Stimulated activated CD8-positive, alpha-beta memory T cell treated with anti-CD3 and anti-CD28 coated beads, Interleukin-4, amount 100 ng/mL, for 4 hours (primary cell): ENCODE data around the gene MBLAC1.
"Not testable (repeated sequence)": the region's sequence is repeated elsewhere in the genome, so short reads cannot be mapped to it uniquely, and the experiment has no call there.

ENCODE experiments used
- DNase-seq, 2 donors: peaks; one replicate each; pipeline ENCODE4 v3.0.0-alpha.2; 2020; ENCODE audit warnings: low read depth in 2 of 2, low spot score in 1 of 2

The MBLAC1 gene

DNA sequence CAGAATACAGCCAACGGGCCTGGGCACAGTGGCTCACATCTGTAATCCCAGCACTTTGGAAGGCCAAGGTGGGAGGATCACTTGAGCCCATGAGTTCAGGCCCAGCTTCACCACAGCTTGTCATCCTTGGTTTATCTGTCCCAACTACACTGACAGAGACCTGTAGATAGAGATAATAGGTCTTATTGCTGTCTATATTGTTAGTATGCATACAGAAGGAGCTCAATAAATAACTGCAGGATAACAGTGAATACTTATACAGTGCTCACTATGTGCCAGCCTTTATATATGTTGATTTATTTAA, 6.1 kb upstream of the MBLAC1 start:
- no peak for DNase-seq

DNA sequence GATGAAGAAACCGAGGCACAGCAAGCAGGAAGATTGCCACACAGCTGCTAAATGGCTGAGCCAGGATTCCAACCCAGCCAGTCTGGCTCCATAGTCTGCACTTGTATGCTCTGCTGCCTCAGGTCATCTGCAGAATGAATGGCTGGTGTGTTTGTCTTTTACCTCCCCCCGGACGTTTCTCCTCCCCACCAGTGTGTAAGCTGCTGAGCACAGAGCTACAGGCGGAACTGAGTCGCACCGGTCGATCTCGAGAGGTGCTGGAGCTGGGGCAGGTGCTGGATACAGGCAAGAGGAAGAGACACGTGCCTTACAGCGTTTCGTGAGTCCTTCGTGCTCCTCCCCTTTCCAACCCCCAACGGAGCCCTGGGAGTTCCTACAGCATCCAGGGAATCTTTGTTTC, 4.7 kb upstream of the MBLAC1 start:
- no peak for DNase-seq

DNA sequence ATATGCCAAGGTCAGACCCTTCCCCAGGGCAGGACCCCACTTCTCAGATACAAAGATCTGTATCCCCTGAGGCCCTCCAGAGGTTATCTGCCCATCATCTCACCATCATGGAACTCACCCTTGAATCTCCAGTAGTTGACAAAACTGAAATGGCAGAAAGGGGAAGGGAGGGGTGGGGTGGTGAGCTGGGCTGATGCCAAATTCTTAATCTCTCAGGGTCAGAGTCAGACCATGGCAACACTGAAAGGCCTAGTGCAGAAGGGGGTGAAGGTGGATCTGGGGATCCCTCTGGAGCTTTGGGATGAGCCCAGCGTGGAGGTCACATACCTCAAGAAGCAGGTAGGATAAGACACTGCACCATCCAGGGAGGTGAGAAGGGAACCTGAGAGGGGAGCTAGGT, 4.2 kb upstream of the MBLAC1 start:
- DNase-seq = no peak

DNA sequence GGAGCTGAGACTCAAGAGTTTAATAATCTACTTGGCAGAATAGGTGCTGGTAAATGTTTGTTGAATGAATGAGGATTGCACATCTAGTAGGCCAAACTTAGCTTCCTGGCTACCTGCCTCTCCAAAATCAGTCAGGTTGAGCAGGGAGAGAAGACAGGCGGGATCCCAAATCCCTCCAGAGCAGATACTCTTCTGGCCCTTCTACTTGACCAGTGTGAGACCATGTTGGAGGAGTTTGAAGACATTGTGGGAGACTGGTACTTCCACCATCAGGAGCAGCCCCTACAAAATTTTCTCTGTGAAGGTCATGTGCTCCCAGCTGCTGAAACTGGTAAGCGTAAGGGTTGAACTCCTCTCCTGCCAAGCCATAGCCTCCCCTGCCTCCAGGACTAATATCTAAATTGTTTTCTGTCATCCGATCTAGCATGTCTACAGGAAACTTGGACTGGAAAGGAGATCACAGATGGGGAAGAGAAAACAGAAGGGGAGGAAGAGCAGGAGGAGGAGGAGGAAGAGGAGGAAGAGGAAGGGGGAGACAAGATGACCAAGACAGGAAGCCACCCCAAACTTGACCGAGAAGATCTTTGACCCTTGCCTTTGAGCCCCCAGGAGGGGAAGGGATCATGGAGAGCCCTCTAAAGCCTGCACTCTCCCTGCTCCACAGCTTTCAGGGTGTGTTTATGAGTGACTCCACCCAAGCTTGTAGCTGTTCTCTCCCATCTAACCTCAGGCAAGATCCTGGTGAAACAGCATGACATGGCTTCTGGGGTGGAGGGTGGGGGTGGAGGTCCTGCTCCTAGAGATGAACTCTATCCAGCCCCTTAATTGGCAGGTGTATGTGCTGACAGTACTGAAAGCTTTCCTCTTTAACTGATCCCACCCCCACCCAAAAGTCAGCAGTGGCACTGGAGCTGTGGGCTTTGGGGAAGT, 2.2 kb upstream of the MBLAC1 start:
- no peak for DNase-seq

DNA sequence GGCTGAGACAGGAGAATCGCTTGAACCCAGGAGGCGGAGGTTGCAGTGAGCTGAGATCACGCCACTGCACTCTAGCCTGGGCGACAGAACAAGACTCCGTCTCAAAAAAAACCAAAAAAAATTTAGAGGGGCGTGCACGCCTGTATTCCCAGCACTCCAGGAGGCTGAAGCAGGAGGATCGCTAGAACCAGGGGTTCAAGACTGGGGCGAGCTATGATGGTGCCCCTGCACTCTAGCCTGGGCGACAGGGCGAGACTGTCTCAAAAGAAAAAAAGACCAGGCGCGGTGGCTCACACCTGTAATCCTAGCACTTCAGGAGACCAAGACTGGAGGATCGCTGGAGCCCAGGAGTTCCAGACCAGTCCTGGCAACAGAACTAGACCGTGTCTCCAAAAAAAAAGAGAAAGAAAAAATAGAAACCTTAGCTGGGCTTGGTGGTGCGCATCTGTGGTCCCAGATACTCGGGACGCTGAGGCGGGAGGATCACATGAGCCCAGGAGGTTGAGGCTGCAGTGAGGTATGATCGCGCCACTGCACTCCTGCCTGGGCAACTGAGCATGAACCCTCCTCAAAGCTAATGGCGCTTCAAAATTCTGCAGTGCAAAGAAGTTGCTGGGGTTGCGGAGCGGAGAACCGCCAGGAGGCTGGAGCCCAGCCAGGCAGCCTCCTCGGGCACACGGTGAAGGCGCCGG, 382 bp upstream of the MBLAC1 start:
- no peak for DNase-seq

DNA sequence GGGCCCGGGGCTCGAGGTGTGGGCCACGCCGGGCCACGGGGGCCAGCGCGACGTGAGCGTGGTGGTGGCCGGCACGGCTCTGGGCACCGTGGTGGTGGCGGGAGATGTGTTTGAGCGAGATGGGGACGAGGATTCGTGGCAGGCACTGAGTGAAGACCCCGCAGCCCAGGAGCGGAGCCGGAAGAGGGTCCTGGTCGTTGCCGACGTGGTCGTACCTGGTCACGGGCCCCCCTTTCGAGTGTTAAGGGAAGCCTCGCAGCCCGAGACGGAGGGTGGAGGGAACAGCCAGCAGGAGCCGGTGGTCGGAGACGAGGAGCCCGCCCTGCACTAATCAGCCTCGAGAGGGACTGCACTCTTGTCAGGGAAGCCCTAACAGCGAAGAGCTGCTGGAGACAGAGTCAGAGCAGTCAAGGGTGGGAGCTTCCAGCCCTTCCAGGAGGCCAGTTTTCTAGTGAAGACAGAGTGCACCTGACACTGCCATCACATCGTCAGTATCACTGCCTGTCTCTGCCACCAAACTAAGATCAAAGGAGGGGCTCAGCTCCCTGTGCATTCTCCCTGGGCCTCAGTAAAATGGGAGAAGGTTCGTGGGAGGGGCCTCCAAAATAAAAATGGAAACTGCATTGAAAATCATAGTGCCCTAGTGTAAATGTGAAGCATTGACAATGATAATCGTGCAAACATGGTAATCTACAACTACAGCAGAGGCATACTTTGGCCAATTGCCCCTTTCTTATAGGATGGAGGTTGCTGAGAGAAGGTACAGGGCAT, 1.3 kb downstream of the MBLAC1 start:
- no peak for DNase-seq

DNA sequence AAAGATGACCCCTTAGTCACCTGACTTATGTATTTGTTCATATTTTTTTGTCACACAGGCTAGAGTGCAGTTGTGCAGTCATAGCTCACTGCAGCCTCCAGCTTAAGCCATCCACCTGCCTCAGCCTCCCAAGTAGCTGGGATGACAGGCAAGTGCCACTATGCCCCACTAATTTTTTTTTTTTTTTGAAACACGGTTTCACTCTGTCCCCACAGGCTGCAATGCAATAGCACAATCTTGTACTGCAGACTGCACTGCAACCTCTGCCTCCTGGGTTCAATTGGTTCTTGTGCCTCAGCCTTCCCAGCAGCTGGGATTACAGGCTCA, 1.8 kb downstream of the MBLAC1 start:
- DNase-seq = no peak

DNA sequence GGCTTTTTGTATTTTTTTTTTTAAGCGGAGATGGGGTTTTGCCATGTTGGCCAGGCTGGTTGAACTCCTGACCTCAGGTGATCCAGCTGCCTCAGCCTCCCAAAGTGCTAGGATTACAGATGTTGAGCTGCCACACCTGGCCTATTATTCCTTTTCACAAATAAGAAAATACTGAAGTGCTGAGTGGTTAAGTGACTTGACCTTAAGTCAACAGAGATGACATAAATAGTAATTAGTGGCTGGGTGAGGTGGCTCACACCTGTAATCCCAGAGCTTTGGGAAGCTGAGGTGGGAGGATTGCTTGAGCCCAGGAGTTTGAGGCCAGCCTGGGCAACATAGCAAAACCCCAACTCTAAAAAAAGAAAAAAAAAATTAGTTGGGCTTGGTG, 3.4 kb downstream of the MBLAC1 start:
- not testable (repeated sequence) for DNase-seq

DNA sequence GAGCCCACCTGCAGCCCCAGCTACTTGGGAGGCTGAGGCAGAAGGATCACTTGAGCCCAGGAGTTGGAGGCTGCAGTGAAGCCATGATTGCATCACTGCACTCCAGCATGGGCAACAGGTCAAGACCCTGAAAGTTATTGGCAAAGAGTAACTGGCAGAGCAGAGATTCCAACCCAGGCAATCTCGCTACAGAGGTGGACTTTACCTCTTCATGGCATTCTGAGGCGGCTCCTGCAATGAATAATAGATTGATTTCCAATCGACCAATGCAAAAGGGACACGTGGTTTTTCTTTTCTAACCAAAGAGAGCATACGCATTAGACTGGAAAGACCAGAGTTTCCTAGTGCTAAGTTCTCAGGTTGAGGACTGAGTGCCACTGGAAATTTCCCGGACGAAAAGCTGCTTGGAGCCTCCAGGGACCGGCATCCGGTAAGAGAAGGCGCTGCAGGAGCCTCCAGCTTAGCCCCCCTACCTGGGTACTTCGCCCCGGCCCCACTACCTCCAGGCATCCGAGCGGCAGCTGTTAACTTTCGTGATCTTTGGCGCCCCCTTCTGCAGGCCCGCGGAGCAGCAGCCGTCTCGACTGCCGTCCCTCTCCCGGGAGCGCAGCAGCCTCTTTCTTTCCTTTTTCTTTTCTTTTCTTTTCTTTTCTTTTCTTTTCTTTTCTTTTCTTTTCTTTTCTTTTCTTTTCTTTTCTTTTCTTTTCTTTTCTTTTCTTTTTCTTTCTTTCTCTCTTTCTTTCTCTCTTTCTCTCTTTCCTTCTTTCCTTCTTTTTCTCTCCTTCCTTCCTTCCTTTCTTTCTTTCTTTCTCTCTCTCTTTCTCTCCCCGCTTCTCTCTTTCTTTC, 4.1 kb downstream of the MBLAC1 start:
- DNase-seq = peak; percentile 59 to 69

DNA sequence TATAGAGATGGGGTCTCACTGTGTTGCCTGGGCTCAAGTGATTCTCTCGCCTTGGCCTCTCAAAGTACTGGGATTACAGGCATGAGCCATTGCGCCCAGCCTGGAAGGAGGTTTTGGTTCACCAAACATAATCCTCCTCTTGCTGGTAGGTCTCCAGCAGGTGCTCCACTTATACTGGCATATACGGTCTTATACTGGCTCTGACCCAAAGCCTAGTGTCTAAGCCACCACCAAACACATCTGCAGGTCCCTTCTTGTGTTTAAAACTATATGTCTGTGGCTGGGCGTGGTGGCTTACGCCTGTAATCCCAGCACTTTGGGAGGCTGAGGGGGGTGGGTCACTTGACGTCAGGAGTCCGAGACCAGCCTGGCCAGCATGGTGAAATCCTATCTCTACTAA, 5.4 kb downstream of the MBLAC1 start:
- no peak for DNase-seq

DNA sequence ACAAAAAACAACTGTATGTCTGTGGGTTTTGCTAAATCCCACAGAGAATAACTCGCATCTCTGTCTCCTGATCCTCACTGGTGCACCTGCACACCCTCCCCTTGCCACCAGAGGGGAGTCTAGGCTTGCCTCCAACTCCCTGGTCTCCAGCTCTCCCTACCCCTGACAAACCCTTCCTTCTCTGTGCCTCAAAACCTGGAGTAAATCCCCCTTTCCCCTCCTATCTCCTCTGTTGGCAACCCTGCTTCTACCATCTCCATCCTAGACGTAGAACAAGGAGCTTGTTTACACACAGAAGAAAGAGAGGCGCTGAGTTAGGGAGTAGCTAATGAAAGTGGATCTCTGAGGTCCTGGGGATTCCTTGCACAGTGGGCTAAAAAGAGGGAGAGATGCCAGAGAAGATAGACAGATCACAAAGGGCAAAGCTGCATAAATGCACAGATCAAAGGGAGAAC, 6.0 kb downstream of the MBLAC1 start:
- DNase-seq = peak in 1 of 2 donors; percentile 36

DNA sequence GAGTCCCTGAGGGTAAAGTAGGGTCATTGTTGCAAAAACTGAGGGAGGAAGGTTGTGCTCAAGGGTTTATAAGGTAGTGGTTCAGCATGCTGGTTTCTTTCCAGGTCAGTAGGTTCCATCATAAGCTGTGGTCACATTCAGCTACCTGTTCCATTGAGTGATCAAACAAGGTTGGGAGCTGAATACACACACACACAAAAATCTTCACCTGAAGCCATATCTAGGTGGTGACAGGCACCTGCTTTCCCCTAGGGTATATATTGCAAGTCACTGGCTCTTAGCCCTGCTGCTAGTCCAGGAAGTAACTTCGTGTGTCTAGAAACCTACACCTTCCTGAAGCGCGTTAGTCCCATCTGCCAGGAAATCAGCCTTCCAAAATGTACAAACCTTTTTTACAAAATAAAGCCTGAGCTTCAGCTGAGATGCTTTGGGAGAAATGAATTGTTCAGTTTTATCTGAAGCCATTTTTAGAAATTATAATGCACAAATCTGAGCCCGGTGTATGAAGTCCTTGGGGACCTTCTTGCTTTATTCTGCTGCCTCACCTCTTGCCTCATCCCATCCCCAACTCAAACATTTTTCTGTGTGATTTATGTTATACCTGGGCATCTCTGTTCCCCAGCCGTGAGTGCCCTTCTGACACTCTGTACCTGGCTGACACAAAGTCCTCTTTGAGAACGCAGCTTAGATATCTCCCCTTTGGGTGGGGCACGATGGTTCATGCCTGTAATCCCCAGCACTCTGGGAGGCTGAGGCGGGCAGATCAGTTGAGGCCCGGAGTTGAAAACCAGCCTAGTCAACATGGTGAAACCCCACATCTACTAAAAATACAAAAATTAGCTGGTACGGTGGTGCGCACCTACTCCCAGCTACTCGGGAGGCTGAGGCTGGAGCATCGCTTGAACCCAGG, 11.3 kb downstream of the MBLAC1 start:
- no peak for DNase-seq

DNA sequence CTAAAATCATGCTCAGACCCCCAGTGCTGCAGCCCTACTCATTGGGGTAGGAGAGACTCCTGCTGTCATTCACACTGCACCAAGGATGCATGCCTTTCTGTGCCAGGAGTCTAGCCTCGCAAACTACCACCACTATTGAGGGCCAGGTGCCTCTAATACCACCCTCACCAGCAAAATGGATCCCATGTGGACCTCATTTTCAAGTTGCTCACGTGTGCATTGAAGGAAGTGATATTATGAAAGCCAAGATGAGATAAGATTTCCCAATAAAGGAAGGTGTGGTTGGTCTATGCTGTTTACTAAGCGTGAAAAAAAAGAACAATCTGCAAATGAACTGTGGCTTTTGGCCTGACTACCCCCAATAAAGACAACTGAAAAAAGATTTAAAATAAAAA, 14.8 kb downstream of the MBLAC1 start:
- DNase-seq = no peak

DNA sequence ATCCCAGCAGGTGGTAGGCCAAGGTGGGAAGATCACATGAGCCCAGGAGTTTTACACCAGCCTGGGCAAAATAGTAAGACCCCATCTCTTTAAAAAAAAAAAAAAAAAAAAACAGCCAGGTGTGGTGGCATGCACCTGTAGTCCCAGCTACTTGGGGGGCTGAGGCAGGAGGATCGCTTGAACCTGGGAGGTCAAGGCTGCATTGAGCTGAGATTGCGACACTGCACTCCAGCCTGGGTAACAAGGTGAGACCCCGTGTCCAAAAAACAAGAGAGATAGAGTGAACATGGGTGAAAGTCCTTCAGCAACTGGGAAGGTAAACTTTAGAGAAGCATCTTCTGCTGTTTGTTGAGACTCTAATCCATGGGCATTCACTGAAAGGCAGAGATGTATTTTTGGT, 15.7 kb downstream of the MBLAC1 start:
- DNase-seq = no peak

DNA sequence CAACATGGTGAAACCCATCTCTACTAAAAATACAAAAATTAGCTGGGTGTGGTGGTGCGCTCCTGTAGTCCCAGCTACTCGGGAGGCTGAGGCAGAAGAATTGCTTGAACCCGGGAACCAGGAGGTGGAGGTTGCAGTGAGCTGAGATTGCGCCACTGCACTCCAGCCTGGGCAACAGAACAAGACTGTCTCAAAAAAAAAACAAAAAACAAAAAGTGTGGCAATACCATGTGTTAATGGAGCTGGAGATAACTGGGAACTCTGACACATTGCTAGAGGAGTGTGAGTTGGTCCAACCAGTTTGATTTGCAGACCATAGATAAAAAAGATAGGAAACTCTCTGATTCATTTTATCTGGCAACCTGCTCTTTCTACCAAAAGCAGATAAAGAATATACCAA, 19.6 kb downstream of the MBLAC1 start:
- DNase-seq = not testable (repeated sequence)

DNA sequence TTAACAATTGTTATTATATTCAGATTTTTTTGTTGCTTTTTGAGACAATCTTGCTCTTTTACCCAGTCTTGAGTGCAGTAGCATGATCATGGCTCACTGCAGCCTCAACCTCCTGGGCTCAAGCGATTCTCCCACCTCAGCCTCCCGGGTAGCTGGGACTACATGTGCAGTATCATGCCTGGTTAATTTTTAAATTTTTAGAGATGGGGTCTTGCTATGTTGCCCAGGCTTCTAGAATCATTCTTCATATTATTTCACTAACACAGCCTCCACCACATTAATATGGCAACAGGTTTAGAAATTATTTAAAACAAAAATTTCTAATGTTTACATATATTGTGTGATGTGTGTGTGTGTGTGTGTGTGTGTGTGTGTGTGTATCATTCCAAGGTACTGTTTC, 20.5 kb downstream of the MBLAC1 start:
- no peak for DNase-seq

DNA sequence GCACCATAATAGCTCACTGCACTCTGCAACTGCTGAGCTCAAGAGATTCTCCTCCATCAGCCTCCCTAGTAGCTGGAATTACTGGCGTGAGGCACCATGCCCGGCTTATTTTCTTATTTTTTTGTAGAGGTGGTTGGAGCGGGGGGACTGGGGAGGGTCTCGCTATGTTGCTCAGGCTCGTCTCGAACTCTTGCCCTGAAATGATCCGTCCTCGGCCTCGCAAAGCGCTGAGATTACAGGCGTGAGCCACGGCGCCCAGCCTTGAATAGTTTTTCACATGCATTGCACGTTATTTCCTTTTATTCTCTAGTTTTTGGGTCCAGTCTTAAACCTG, 21.4 kb downstream of the MBLAC1 start:
- DNase-seq = no peak

DNA sequence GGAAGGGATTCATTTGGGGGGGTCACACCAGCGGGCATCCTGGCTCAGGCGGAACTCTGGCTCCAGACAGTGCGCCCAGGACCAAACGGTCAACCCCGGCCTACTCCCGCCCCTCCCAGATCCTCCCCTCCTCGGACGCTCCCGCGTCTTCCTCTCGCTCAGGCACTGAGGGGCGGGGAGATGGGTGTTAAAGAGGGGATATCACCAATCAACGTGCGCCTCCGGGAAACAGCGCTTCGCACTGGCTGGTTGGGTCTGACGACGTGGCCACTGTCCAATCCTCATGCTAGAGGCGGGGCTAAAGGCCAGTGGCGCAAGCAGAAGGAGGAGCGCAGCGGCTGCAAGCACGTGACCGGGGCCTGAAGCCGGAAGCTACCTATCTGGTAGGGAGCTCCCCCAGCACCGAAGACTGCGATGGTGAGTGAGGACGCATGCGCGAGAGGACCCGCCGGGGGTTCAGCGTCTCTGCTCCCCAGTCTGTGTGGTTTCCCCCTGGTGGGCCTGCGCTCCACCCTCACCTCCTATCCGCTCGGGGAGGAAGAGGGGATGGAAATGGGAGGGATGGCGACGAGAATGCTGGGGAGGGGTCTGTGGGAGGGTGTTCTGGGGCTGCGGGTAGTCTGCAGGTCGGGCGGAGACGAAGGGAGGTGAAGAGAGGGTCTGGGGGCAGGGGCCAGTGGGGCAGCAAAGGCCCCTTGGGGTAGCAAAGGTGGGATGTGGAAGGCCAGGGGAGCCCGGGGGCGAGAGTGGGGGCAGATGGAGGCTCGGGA, 22.0 kb downstream of the MBLAC1 start, which contains the start of gene LAMTOR4:
TSS of gene LAMTOR4 (plus strand) at position 360 of the 770 bp plus-strand sequence. CDS start at position 415, 55 bp downstream.
- peak; percentile 91 to 98 for DNase-seq

DNA sequence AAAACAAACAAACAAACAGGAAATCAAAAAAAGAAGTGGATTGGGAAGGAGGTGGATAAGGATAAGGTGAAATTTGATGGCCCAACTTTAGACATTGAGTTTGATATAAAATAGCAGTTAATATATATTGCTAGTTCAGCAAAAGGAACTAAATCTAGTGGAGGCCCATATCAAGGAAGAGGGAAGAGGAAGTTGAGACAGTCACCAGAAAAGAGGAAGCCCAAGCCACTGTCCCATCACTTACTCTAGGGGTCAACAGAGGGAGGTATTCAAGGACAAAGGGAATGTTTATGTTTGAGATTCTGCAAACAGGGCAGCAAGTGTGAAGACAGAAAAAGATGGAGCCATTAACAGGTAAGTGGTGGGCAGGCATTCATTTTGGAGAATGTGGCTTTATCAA, 25.6 kb downstream of the MBLAC1 start:
- DNase-seq = no peak
